RWPE2 (cell line): ENCODE data around the gene MRFAP1L1.

Experiments used
- ATAC-seq: fragments of 200-7000 bp; cut with Tn5 transposase; 3 replicates; pipeline ENCODE4 v1.9.1; 2021; ENCODE audit warnings: low read depth
- DNase-seq: peaks from one replicate; pipeline ENCODE4 v3.0.0-alpha.2; 2020; ENCODE audit warnings: low spot score
- H3K27ac ChIP-seq: fragments of 450-650 bp; 2 replicates; pipeline ENCODE4 v1.5.1; 2017; ENCODE audit warnings: mild to moderate bottlenecking; ENCODE audit not compliant: poor library complexity, severe bottlenecking
- H3K27me3 ChIP-seq: fragments of 250-450 bp; sonication (Bioruptor Pico); 2 replicates; pipeline ENCODE4 v1.5.1; 2021; ENCODE audit warnings: mild to moderate bottlenecking, moderate library complexity; ENCODE audit not compliant: insufficient read depth, poor library complexity, severe bottlenecking
- H3K36me3 ChIP-seq: fragments of 250-450 bp; sonication (Bioruptor Pico); 2 replicates; pipeline ENCODE4 v1.5.1; 2020; ENCODE audit warnings: low read depth, mild to moderate bottlenecking, moderate library complexity
- H3K4me1 ChIP-seq: fragments of 250-450 bp; sonication (Bioruptor Pico); 2 replicates; pipeline ENCODE4 v1.5.1; 2021; ENCODE audit warnings: mild to moderate bottlenecking, moderate library complexity; ENCODE audit not compliant: insufficient read depth, poor library complexity, severe bottlenecking
- H3K4me3 ChIP-seq: fragments of 250-450 bp; sonication (Bioruptor Pico); 2 replicates; pipeline ENCODE4 v1.5.1; 2021; ENCODE audit warnings: mild to moderate bottlenecking, moderate library complexity; ENCODE audit not compliant: severe bottlenecking
- H3K9me3 ChIP-seq: fragments of 250-450 bp; sonication (Bioruptor Pico); 2 replicates; pipeline ENCODE4 v1.5.1; 2021; ENCODE audit warnings: mild to moderate bottlenecking, moderate library complexity; ENCODE audit not compliant: severe bottlenecking
- CTCF ChIP-seq: fragments of 450-650 bp; IDR thresholded peaks from one replicate; pipeline ENCODE4 v1.5.1; 2017; ENCODE audit warnings: mild to moderate bottlenecking, moderate library complexity; ENCODE audit not compliant: poor library complexity, severe bottlenecking

MRFAP1L1 gene

GRCh38 chr4:6692806-6693205 is 16.9 kb downstream of the MRFAP1L1 start:
- peaks cover 26% of the 10 kb centered on the region for H3K4me1 ChIP-seq
- no peaks in the 10 kb centered on the region for H3K27me3 ChIP-seq
- H3K27ac ChIP-seq = peak overlapping the region; percentile 10
- no peak for TF ChIP-seq CTCF
- ATAC-seq (peak; percentile 6; the same call in 1 of the 3 replicates), DNase-seq (no peak)
- H3K9me3 ChIP-seq = no peaks in the 10 kb centered on the region
- H3K4me3 ChIP-seq = no peak overlapping the region
- H3K36me3 ChIP-seq = no peaks in the 10 kb centered on the region

DNA sequence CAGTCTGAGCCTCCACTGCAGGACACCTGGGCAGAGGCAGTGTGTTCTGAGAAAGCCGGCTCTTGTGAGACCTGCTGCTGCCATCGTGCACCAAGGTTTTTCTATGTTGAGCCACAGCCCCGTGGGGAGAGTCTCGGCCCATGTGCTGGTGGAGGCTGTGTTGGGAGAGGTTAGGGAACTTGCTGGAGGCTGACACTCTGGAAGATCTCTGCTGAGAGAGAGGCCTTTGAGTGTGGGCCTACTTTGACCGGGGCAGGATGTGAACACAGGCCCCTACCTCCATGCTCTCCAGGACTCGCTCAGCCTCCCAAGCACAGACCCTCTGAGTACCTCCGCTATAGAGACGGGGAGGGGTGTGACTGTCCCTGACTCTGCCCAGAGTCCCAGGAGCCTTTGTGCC is 17.3 kb downstream of the MRFAP1L1 start:
- Histone ChIP-seq H3K27ac (no peak overlapping the region), H3K36me3 (no peaks in the 10 kb centered on the region), H3K4me3 (no peak overlapping the region), H3K27me3 (no peaks in the 10 kb centered on the region), H3K9me3 (no peaks in the 10 kb centered on the region), H3K4me1 (peaks cover 26% of the 10 kb centered on the region)
- ATAC-seq = no peak
- no peak for TF ChIP-seq CTCF
- DNase-seq = no peak

DNA sequence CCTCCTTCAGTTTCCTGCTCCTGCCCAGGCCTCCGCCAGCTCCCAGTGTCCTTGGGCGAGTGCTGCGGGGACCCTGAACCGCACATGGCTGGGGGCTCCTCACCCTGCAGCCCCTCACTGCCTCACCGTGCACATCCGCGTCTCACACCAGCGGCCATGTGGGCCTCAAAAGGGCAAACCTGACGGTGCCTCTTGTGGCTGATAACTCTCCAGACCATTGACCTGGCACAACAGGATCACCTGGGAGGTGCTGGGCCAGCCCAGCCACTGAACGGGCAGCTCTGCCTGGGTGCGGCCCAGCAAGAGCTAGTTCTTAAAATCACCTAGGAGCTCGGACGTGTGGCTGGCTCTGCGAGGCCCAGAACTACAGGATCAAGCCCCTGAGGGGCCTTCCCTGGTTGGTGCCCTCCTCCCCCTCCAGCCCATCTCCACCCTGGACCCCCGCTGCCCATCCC is 20.1 kb downstream of the MRFAP1L1 start:
- no peak for TF ChIP-seq CTCF
- DNase-seq = no peak
- Histone ChIP-seq H3K27me3 (no peaks in the 10 kb centered on the region), H3K4me1 (peaks cover 14% of the 10 kb centered on the region), H3K9me3 (no peaks in the 10 kb centered on the region), H3K4me3 (no peak overlapping the region), H3K27ac (peak overlapping the region; percentile 48), H3K36me3 (no peaks in the 10 kb centered on the region)
- no peak; the same call in 2 of the 3 replicates for ATAC-seq

DNA sequence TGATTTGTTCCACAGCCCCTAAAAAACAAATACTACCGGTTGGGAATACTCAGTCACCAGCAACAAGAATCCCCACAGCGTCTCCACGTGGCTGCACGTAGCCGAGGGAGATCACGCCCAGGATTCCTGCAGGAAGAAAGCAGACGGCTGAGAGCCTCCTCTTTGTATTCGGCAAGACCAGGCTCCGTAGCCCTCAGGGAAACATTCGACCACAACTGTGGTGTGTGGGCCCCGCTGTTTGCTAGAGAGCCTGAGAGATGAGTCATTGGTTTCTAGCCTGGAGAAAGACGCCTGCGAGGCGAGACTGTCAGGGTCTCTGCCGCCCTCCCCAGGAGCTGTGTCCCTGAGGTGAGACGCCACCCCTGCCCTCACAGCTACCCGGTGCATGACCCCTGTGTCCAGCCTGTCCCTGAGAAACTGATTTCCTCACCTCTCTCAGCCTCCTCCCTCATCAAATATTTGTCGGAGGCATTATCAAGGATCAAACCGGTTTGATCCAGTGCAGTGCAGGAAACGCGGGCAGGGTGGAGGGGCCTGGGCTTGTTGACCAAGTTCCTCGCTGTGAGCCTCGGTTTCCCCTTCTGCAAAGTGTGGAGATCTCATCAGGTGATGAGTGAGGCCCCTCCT is 20.7 kb downstream of the MRFAP1L1 start:
- Histone ChIP-seq H3K9me3 (no peaks in the 10 kb centered on the region), H3K4me3 (no peak overlapping the region), H3K36me3 (no peaks in the 10 kb centered on the region), H3K27ac (peak overlapping the region; percentile 48), H3K27me3 (no peaks in the 10 kb centered on the region), H3K4me1 (peaks cover 14% of the 10 kb centered on the region)
- ATAC-seq (peak; percentile 95), DNase-seq (peak; percentile 85)
- TF ChIP-seq CTCF = no peak
